NCI-H526 treated with DMSO at 0.1 percent for 48 hours (cell line): ENCODE data around the gene GOLT1A.

Experiments used
- DNase-seq: peaks from one replicate; lab custom pipeline; 2025; lab: John Stamatoyannopoulos, UW

GOLT1A gene

GRCh38 chr1:204191456-204191855, 22.3 kb downstream of the GOLT1A start:
- no peak for DNase-seq

GRCh38 chr1:204190212-204191211, 23.3 kb downstream of the GOLT1A start:
- peak; percentile 18 for DNase-seq

GRCh38 chr1:204188959-204189639, 24.7 kb downstream of the GOLT1A start:
- no peak for DNase-seq

GRCh38 chr1:204186597-204186996, 27.2 kb downstream of the GOLT1A start:
- DNase-seq: no peak

GRCh38 chr1:204181116-204181515, 32.7 kb downstream of the GOLT1A start:
- DNase-seq: no peak

GRCh38 chr1:204180133-204180532, 33.7 kb downstream of the GOLT1A start:
- peak; percentile 4 for DNase-seq

GRCh38 chr1:204178487-204179281, 35.1 kb downstream of the GOLT1A start:
- DNase-seq: no peak

GRCh38 chr1:204177133-204177532, 36.7 kb downstream of the GOLT1A start:
- no peak for DNase-seq

GRCh38 chr1:204176049-204176448, 37.7 kb downstream of the GOLT1A start:
- DNase-seq: no peak

- DNase-seq: no peak
These were observed 38.8 kb downstream of the GOLT1A start for GRCh38 chr1:204174958-204175357.

- no peak for DNase-seq
These were observed 41.3 kb downstream of the GOLT1A start for GRCh38 chr1:204172404-204173029.

GRCh38 chr1:204171751-204172178, 42.0 kb downstream of the GOLT1A start:
- no peak for DNase-seq

GRCh38 chr1:204170494-204171155, 43.2 kb downstream of the GOLT1A start:
- no peak for DNase-seq

- no peak for DNase-seq
These were observed 43.9 kb downstream of the GOLT1A start for GRCh38 chr1:204169858-204170257.

GRCh38 chr1:204167730-204168129, 46.1 kb downstream of the GOLT1A start:
- no peak for DNase-seq

- no peak for DNase-seq
These were observed 47.6 kb downstream of the GOLT1A start, which contains the start of gene REN for GRCh38 chr1:204166219-204166618. Gene REN, minus strand, starts transcription at chr1:204166337. Its CDS starts 44 bp downstream, at chr1:204166293.

- peak; percentile 59 for DNase-seq
These were observed 51.2 kb downstream of the GOLT1A start for GRCh38 chr1:204162494-204163074.

- DNase-seq: no peak
These were observed 51.9 kb downstream of the GOLT1A start for GRCh38 chr1:204161609-204162493.

- no peak for DNase-seq
These were observed 55.8 kb downstream of the GOLT1A start for GRCh38 chr1:204157962-204158361.

- no peak for DNase-seq
These were observed 57.9 kb downstream of the GOLT1A start for GRCh38 chr1:204155881-204156280.
